NCI-H82 treated with DMSO at 0.1 percent for 48 hours (cell line): Measurements from ENCODE around the gene KSR1.
A peak's percentile ranks its signal among the peaks of the same experiment; 100 is the strongest.

ENCODE experiments used
- DNase-seq: peaks from one replicate; lab custom pipeline; 2025; ENCODE audit not compliant: unreplicated experiment; lab: John Stamatoyannopoulos, UW

Gene KSR1

GRCh38 chr17:27566671-27567562 is 110.7 kb downstream of the KSR1 start:
- DNase-seq = no peak

GRCh38 chr17:27567563-27567859 is 111.3 kb downstream of the KSR1 start:
- DNase-seq = no peak

GRCh38 chr17:27568216-27568615 is 112.0 kb downstream of the KSR1 start:
- DNase-seq = no peak

GRCh38 chr17:27568811-27569210 is 112.6 kb downstream of the KSR1 start:
- DNase-seq = no peak

- DNase-seq = no peak
These were observed 113.0 kb downstream of the KSR1 start for GRCh38 chr17:27569257-27569722.

- DNase-seq = no peak
These were observed 113.8 kb downstream of the KSR1 start for GRCh38 chr17:27569884-27570577.

- DNase-seq = no peak
These were observed 114.3 kb downstream of the KSR1 start for GRCh38 chr17:27570578-27570914.

- no peak for DNase-seq
These were observed 115.5 kb downstream of the KSR1 start for GRCh38 chr17:27571563-27572352.

GRCh38 chr17:27572665-27573064 is 116.4 kb downstream of the KSR1 start:
- no peak for DNase-seq

- no peak for DNase-seq
These were observed 117.3 kb downstream of the KSR1 start for GRCh38 chr17:27573548-27573947.

- DNase-seq = no peak
These were observed 117.8 kb downstream of the KSR1 start for GRCh38 chr17:27573971-27574525.

GRCh38 chr17:27575096-27575911 is 119.1 kb downstream of the KSR1 start:
- DNase-seq = no peak

GRCh38 chr17:27575912-27576252 is 119.6 kb downstream of the KSR1 start:
- DNase-seq = no peak

- no peak for DNase-seq
These were observed 120.3 kb downstream of the KSR1 start for GRCh38 chr17:27576477-27577083.

GRCh38 chr17:27577121-27577761 is 121.0 kb downstream of the KSR1 start:
- DNase-seq = no peak

- DNase-seq = peak; percentile 44
These were observed 121.9 kb downstream of the KSR1 start for GRCh38 chr17:27577884-27578717.

GRCh38 chr17:27578718-27579085 is 122.5 kb downstream of the KSR1 start:
- no peak for DNase-seq

- DNase-seq = no peak
These were observed 123.1 kb downstream of the KSR1 start for GRCh38 chr17:27579304-27579703.

GRCh38 chr17:27579897-27580321 is 123.7 kb downstream of the KSR1 start:
- DNase-seq = no peak
